GM12878 (cell line): ENCODE data around the gene PRSS1. TPM values are rescaled to one million over a fixed set of nuclear protein-coding genes. Genes with fewer than 3 reads are reported as not detected.

ENCODE experiments used
- ATAC-seq: fragments of 200-7000 bp; cut with Tn5 transposase; 3 replicates; pipeline ENCODE4 v1.9.1; 2020; ENCODE audit warnings: mild to moderate bottlenecking, moderate library complexity
- BruUV-seq: library from RNA; stranded (reverse); fragments of 400-500 nt; replicated peaks from 2 replicates; lab custom pipeline; 2021; lab: Mats Ljungman, UMichigan
- CTCF ChIA-PET: fragments of 300-600 bp; sonication (Branson Sonifier 250); formaldehyde crosslinking; extraction: SDS; loops from one replicate; lab custom pipeline; 2021; ENCODE audit warnings: inconsistent platforms; lab: Yijun Ruan, JAX
- POLR2A ChIA-PET: fragments of 350-600 bp; formaldehyde crosslinking; extraction: SDS; loops from one replicate; lab custom pipeline; 2021; ENCODE audit warnings: inconsistent platforms; lab: Charles Lee
- RAD21 ChIA-PET: fragments of 300-600 bp; sonication (Branson Sonifier 250); formaldehyde crosslinking; loops from one replicate; lab custom pipeline; 2023; ENCODE audit warnings: antibody characterized with exemption; ENCODE audit not compliant: unreplicated experiment; lab: Charles Lee
- SMC1A ChIA-PET: fragments of 300-600 bp; sonication (Branson Sonifier 250); formaldehyde crosslinking; loops from one replicate; lab custom pipeline; 2023; ENCODE audit not compliant: unreplicated experiment, uncharacterized antibody; lab: Charles Lee
- DNase-seq: peaks from one replicate; pipeline ENCODE4 v3.0.0-alpha.2; 2011; ENCODE audit warnings: low read depth, low spot score
- FAIRE-seq: peaks from 3 replicates; lab custom pipeline; 2011; peaks lifted over from hg19 to GRCh38; lab: Jason Lieb, UNC
- H2AFZ ChIP-seq: 2 replicates; pipeline ENCODE4 v1.6.0; 2011; ENCODE audit warnings: low read depth, low read length, control low read depth; ENCODE audit not compliant: control insufficient read depth
- H3K27ac ChIP-seq: 2 replicates; pipeline ENCODE4 v1.5.1; 2011; ENCODE audit warnings: control low read depth; ENCODE audit not compliant: control insufficient read depth, insufficient read depth
- H3K27me3 ChIP-seq, 2 experiments: replicated peaks in 1 of 2; 2 replicates each; pipeline versions ENCODE4 v1.6.0 to v1.6.1; 2011; ENCODE audit warnings: low read length in 1 of 2; ENCODE audit not compliant: control insufficient read depth in 2 of 2, insufficient read depth in 2 of 2
- H3K36me3 ChIP-seq, 2 experiments: 2 replicates each; pipeline ENCODE4 v1.5.1; 2011; ENCODE audit warnings: low read length in 1 of 2; ENCODE audit not compliant: control insufficient read depth in 2 of 2, insufficient read depth in 2 of 2
- H3K4me1 ChIP-seq: 2 replicates; pipeline ENCODE4 v1.6.1; 2011; ENCODE audit warnings: mild to moderate bottlenecking, low read length, moderate library complexity, mixed read lengths; ENCODE audit not compliant: control insufficient read depth, insufficient read depth
- H3K4me2 ChIP-seq: 2 replicates; pipeline ENCODE4 v1.6.0; 2011; ENCODE audit warnings: control low read depth; ENCODE audit not compliant: control insufficient read depth, insufficient read depth
- H3K4me3 ChIP-seq: fragments of 200-600 bp; sonication (generic); 2 replicates; pipeline ENCODE4 v1.5.1; 2016
- H3K79me2 ChIP-seq: 2 replicates; pipeline ENCODE4 v1.6.0; 2011; ENCODE audit warnings: low read length; ENCODE audit not compliant: control insufficient read depth, insufficient read depth
- H3K9ac ChIP-seq: 2 replicates; pipeline ENCODE4 v1.8.0; 2011; ENCODE audit warnings: low read length, control low read depth, mixed read lengths; ENCODE audit not compliant: control insufficient read depth, insufficient read depth
- H3K9me3 ChIP-seq: replicated peaks from 3 replicates; pipeline ENCODE4 v1.5.1; 2011; ENCODE audit warnings: mild to moderate bottlenecking, low read length; ENCODE audit not compliant: control insufficient read depth, insufficient read depth
- H4K20me1 ChIP-seq: 2 replicates; pipeline ENCODE4 v1.6.0; 2011; ENCODE audit not compliant: control insufficient read depth, insufficient read depth
- BRCA1 ChIP-seq: IDR thresholded peaks from 2 replicates; pipeline ENCODE4 v1.6.1; 2011; ENCODE audit warnings: low read depth, low read length, improper control_type of control experiment
- CBX3 ChIP-seq: fragments of 200-600 bp; sonication (generic); IDR thresholded peaks from 2 replicates; pipeline ENCODE4 v1.6.1; 2016; ENCODE audit warnings: low read depth, borderline replicate concordance
- CEBPZ ChIP-seq: fragments of 150-350 bp; IDR thresholded peaks from 2 replicates; pipeline ENCODE4 v1.6.1; 2016; ENCODE audit warnings: low read depth, low read length
- E2F8 ChIP-seq: fragments of 450-650 bp; IDR thresholded peaks from 2 replicates; pipeline ENCODE4 v1.6.1; 2018; ENCODE audit warnings: mild to moderate bottlenecking, low read depth, moderate library complexity; ENCODE audit not compliant: partially characterized antibody
- FOS ChIP-seq: IDR thresholded peaks from 3 replicates; pipeline ENCODE4 v1.6.1; 2011; ENCODE audit warnings: borderline replicate concordance; ENCODE audit not compliant: insufficient read length; ENCODE audit errors: extremely low read depth
- HDAC2 ChIP-seq: fragments of 200-600 bp; sonication (generic); IDR thresholded peaks from 2 replicates; pipeline ENCODE4 v1.6.1; 2017
- IRF3 ChIP-seq: fragments of 450-650 bp; IDR thresholded peaks from 2 replicates; pipeline ENCODE4 v1.6.1; 2014; ENCODE audit warnings: mild to moderate bottlenecking
- KAT2A ChIP-seq: conservative IDR thresholded peaks from 2 replicates; pipeline ENCODE4 v1.6.1; 2011; ENCODE audit warnings: low read depth, low read length; ENCODE audit not compliant: control insufficient read depth
- NR2C2 ChIP-seq: IDR thresholded peaks from 2 replicates; pipeline ENCODE4 v1.6.1; 2011; ENCODE audit warnings: borderline replicate concordance, low read depth; ENCODE audit not compliant: control insufficient read depth, insufficient read length
- RELA ChIP-seq: fragments of 450-650 bp; IDR thresholded peaks from 2 replicates; pipeline ENCODE4 v1.8.0; 2014; ENCODE audit warnings: borderline replicate concordance; ENCODE audit not compliant: partially characterized antibody
- SMAD1 ChIP-seq: fragments of 450-650 bp; IDR thresholded peaks from 2 replicates; pipeline ENCODE4 v1.6.1; 2018; ENCODE audit warnings: mild to moderate bottlenecking, low read depth; ENCODE audit not compliant: partially characterized antibody
- SUPT20H ChIP-seq: IDR thresholded peaks from 2 replicates; pipeline ENCODE4 v1.6.1; 2011; ENCODE audit warnings: low read depth, mild to moderate bottlenecking, low read length, moderate library complexity, borderline replicate concordance; ENCODE audit not compliant: control insufficient read depth
- YY1 ChIP-seq: IDR thresholded peaks from 2 replicates; pipeline ENCODE4 v1.6.1; 2011; ENCODE audit warnings: low read depth, mild to moderate bottlenecking, low read length
- ZNF384 ChIP-seq: IDR thresholded peaks from 2 replicates; pipeline ENCODE4 v1.6.1; 2012; ENCODE audit warnings: low read depth, mild to moderate bottlenecking, low read length, improper control_type of control experiment, borderline replicate concordance
- WGBS: methylation state at CpG from one replicate; pipeline ENCODE4 v1.1.6; 2016; ENCODE audit warnings: low lambda C conversion rate; ENCODE audit not compliant: insufficient replicate concordance, insufficient coverage; ENCODE audit errors: missing lambda C conversion rate; 5-methylcytosine and 5-hydroxymethylcytosine counted together
- in situ Hi-C: fragments of 300-500 bp; cut with MboI; formaldehyde crosslinking; loops from 9 replicates; pipeline ENCODE4 v1.14.3; 2018; ENCODE audit warnings: mixed read lengths
- intact Hi-C: fragments of 100-400 bp; cut with micrococcal nuclease; formaldehyde crosslinking; loops from one replicate; pipeline ENCODE4 v1.14.2; 2022; ENCODE audit not compliant: unreplicated experiment
- polyA plus RNA-seq, 11 experiments: library from polyadenylated mRNA; depleted of rRNA in 4 of 11; unstranded in 6 of 11; stranded (reverse) in 5 of 11; fragments of >200 nt; fragmentation: Nextera tagmentation in 4 of 11; fragmentation: Illumina TruSeq in 1 of 11; extraction: Ambion mirVana in 4 of 11; extraction: Trizol in 1 of 11; gene quantifications; 1 replicate in 1 of 11; 2 replicates in 10 of 11; pipeline versions ENCODE4 v1.2.1 to v1.2.3, GENCODE V29; 2011 to 2016; ENCODE audit warnings: inconsistent platforms in 2 of 11, missing spikeins in 2 of 11, low read depth in 1 of 11
- total RNA-seq, 4 experiments: library from RNA; depleted of rRNA in 3 of 4; stranded (reverse); fragments of >200 nt in 3 of 4; fragmentation: Illumina TruSeq in 1 of 4; extraction: Trizol in 1 of 4; gene quantifications; 2 replicates each; pipeline versions ENCODE4 v1.2.1 to v1.2.3, GENCODE V29; 2013 to 2021
- TF ChIP-seq, protein P1 (sequence below): fragments of 450-650 bp; IDR thresholded peaks from 2 replicates; pipeline ENCODE4 v1.6.1; 2017; ENCODE audit warnings: low read depth, mild to moderate bottlenecking, moderate library complexity

The PRSS1 gene
- total and polyA plus RNA-seq, 10 of the 15 experiments (the other 5 are each of a cell fraction or from before 2014, with no cell fraction given): 11.9 TPM; not detected in 9

DNA sequence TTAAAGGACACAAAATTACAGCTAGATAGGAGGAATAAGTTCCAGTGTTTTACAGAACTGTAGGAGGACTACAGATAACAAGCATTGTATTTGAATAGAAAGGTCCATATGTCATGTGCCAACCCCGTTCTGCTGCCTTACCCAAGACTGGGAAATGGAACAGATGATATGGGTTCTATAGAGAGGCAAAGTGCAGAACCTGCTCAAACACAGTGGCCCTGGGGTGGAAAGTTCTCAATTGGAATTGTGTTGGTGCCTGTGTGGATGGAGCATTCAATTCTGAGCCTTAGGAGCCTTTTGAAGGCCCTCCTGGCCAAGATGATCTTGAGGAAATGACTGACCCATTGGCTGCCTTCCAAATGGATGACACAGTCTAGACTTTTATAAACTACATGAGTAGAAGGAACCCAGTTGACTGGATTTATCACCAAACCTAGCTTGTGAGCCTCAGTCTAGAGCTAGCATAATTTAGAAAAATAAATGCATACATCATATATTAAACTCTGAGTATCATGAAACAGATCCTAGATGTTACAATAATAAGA lies 4.1 kb upstream of the PRSS1 start:
- ATAC-seq (no peak), FAIRE-seq (no peak), DNase-seq (no peak)
- POLR2A ChIA-PET: no interaction called here
- no TSS peak for BruUV-seq
- Histone ChIP-seq H3K4me1 (no peaks in the 10 kb centered on the region), H3K9ac (no peak overlapping the region), H3K36me3 (no peaks in the 10 kb centered on the region), H3K4me3 (no peak overlapping the region), H2AFZ (no peak overlapping the region), H3K4me2 (no peak overlapping the region), H3K79me2 (no peaks in the 10 kb centered on the region), H3K9me3 (no peaks in the 10 kb centered on the region), H4K20me1 (no peaks in the 10 kb centered on the region), H3K27ac (no peak overlapping the region), H3K27me3 (peaks cover 1 to 9% of the 10 kb centered on the region in 2 experiments; a peak in 1 of 4 replicates)
- intact Hi-C loops: no loop called here
- CTCF ChIA-PET: no interaction called here
- 19% methylated on average over 1 of the region's 1 CpG for WGBS
- SMC1A ChIA-PET: no interaction called here
- in situ Hi-C loops: no loop called here
- RAD21 ChIA-PET: no interaction called here
- no peak for TF ChIP-seq YY1
- no peak for TF ChIP-seq IRF3
- no peak for TF ChIP-seq HDAC2
- TF ChIP-seq NR2C2: no peak
- TF ChIP-seq ZNF384: no peak
- no peak for TF ChIP-seq BRCA1
- no peak for TF ChIP-seq CEBPZ
- TF ChIP-seq SUPT20H: no peak
- TF ChIP-seq SMAD1: no peak
- TF ChIP-seq FOS: no peak
- no peak for TF ChIP-seq E2F8
- TF ChIP-seq KAT2A: no peak
- TF ChIP-seq RELA: no peak
- no peak for TF ChIP-seq CBX3
- TF ChIP-seq, protein P1, sequence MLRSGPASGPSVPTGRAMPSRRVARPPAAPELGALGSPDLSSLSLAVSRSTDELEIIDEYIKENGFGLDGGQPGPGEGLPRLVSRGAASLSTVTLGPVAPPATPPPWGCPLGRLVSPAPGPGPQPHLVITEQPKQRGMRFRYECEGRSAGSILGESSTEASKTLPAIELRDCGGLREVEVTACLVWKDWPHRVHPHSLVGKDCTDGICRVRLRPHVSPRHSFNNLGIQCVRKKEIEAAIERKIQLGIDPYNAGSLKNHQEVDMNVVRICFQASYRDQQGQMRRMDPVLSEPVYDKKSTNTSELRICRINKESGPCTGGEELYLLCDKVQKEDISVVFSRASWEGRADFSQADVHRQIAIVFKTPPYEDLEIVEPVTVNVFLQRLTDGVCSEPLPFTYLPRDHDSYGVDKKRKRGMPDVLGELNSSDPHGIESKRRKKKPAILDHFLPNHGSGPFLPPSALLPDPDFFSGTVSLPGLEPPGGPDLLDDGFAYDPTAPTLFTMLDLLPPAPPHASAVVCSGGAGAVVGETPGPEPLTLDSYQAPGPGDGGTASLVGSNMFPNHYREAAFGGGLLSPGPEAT: no peak
- TF ChIP-seq, all 136 proteins: peak for 0
